GM12872 (cell line): Measurements from ENCODE around the gene ZFHX3.

ENCODE experiments used
- TF ChIP-seq, protein P1 (sequence below): IDR thresholded peaks from 3 replicates; pipeline ENCODE4 v1.5.1; 2011; ENCODE audit warnings: low read depth, mild to moderate bottlenecking, low read length, moderate library complexity; ENCODE audit not compliant: insufficient read depth

Gene ZFHX3

DNA sequence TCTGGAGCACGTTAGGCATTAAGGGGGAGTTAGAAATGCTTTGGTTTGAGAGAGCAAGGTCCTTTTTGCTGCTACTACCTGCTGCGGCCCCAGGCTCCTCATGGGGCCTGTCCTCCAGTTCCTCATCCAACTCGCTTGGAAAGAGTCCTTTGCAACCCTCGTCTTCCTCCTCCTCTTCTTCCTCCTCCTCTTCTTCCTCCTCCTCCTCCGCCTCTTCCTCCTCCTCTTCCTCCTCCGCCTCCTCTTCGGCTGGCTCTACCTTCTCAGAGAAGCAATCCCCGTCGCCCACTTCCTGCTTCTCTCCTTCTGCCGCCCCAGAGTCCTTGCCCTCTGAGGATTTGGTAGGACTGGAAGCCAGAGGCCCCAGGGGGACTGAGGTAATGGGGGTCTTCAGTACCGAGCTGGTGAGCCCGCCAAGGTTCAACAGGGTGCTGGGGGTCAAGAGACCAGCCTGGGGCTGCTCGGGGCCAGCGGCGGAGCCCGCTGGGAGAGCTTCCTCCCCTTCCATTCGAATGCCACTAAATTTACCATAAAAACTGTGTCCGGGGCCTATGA, 89.3 kb downstream of the ZFHX3 start:
- TF ChIP-seq, protein P1, sequence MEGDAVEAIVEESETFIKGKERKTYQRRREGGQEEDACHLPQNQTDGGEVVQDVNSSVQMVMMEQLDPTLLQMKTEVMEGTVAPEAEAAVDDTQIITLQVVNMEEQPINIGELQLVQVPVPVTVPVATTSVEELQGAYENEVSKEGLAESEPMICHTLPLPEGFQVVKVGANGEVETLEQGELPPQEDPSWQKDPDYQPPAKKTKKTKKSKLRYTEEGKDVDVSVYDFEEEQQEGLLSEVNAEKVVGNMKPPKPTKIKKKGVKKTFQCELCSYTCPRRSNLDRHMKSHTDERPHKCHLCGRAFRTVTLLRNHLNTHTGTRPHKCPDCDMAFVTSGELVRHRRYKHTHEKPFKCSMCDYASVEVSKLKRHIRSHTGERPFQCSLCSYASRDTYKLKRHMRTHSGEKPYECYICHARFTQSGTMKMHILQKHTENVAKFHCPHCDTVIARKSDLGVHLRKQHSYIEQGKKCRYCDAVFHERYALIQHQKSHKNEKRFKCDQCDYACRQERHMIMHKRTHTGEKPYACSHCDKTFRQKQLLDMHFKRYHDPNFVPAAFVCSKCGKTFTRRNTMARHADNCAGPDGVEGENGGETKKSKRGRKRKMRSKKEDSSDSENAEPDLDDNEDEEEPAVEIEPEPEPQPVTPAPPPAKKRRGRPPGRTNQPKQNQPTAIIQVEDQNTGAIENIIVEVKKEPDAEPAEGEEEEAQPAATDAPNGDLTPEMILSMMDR = no peak

GRCh38 chr16:72957303-72958277, 90.3 kb downstream of the ZFHX3 start:
- TF ChIP-seq, protein P1 = no peak

DNA sequence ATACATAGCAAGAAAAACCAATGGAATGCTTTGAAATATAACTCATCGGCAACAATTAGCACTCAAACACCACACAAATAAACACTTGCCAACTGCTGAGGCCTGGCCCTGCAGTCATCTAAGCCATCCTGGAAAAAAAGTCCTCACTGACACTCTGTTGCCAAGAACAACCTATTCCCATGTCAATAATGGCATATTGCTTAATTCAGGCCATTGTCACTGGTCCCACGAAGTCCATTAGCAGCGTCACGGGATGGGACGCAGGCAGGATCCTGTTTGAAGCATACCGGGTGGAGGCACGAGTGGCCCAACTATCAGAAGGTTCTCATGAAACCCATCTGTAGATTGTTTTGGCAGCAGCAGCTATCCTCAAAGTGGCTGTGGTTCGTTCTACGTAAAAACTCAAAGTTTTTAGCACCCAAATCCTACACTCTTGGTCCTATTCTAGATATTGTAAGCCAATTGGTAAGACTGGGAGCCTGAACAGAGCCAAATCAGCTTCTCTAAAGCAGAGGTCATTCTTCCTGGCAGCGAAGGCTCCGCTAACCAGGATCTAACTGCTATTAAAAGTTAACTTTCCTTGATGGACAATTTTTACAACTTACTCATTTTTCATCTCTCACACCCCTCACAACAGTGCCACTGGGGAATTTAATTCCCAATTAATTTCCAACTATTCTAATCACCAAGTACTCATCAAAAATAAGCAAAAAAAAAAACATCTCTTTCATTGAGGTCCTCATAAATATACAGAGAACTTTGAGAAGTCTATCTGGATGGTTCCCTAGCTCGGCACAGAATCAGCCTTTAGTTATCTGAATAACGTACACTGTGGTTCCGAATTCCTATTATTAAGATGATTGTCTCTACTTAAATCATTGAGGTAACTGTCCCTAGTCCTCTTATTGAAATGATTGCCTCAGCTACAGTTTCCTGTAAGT, 91.5 kb downstream of the ZFHX3 start:
- TF ChIP-seq, protein P1 = no peak

- TF ChIP-seq, protein P1 = no peak
Observed at GRCh38 chr16:72952811-72953271, 95.1 kb downstream of the ZFHX3 start.

GRCh38 chr16:72952404-72952803, 95.5 kb downstream of the ZFHX3 start:
- TF ChIP-seq, protein P1 = no peak

DNA sequence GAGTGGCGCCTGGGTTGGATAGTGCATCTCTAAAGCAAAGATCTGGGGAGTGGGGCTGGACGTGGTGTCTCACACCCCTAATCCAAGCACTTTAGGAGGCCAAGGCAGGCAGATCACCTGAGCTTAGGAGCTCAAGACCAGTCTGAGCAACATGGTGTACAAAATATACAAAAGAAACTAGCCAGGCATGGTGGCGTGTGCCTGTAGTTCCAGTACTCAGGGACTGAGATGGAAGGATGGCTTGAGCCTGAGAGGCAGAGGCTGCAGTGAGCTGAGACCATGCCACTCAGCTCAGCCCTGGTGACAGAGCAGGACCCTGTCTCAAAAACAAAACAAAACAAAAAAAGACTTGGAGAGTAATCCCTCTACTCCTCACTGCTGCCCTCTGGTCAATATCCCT, 96.0 kb downstream of the ZFHX3 start:
- TF ChIP-seq, protein P1 = no peak
